Measurements from ENCODE around the gene ZNRF3.

ZNRF3 gene

DNA sequence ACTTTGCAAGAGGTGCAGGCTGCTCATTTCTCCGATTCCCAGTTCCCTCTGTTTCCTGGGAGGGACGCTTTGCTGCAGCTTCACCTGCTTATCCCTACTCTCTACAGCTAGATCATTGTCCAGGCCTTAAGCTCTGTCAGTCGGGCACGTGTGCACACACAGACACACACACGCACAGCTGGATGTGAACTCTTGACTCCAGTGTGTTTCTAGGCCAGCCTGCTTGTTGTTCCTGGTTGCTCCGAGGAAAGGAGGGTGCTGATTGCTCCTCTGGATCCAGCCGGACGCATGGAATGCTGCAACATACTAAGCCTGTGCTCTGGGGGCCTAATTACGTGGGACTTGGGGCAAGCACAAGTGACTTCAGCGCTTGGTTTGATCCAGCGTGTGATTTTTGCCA lies 19.7 kb downstream of the ZNRF3 start:
- TF ChIP-seq POLR2AphosphoS5 (IDR thresholded peaks at IDR 0.05; ENCODE audit: low read depth, low read length) (no peak), TAF1 (IDR thresholded peaks at IDR 0.05; ENCODE audit: borderline replicate concordance, insufficient read depth, low read length) (no peak), REST (IDR thresholded peaks at IDR 0.05; ENCODE audit: insufficient read depth in 1 of 2, low read depth in 2 of 2, low read length in 2 of 2) (no peak), SIN3A (IDR thresholded peaks at IDR 0.05; ENCODE audit: borderline replicate concordance, insufficient read depth, low read length) (no peak), FOXP2 (optimal IDR thresholded peaks at IDR 0.05; ENCODE audit: borderline replicate concordance, extremely low read depth, extremely low read length, insufficient read depth) (no peak)

GRCh38 chr22:28903729-28904128 lies 20.4 kb downstream of the ZNRF3 start:
- TF ChIP-seq TAF1 (IDR thresholded peaks at IDR 0.05; ENCODE audit: borderline replicate concordance, insufficient read depth, low read length) (no peak), SIN3A (IDR thresholded peaks at IDR 0.05; ENCODE audit: borderline replicate concordance, insufficient read depth, low read length) (no peak), FOXP2 (optimal IDR thresholded peaks at IDR 0.05; ENCODE audit: borderline replicate concordance, extremely low read depth, extremely low read length, insufficient read depth) (no peak)

DNA sequence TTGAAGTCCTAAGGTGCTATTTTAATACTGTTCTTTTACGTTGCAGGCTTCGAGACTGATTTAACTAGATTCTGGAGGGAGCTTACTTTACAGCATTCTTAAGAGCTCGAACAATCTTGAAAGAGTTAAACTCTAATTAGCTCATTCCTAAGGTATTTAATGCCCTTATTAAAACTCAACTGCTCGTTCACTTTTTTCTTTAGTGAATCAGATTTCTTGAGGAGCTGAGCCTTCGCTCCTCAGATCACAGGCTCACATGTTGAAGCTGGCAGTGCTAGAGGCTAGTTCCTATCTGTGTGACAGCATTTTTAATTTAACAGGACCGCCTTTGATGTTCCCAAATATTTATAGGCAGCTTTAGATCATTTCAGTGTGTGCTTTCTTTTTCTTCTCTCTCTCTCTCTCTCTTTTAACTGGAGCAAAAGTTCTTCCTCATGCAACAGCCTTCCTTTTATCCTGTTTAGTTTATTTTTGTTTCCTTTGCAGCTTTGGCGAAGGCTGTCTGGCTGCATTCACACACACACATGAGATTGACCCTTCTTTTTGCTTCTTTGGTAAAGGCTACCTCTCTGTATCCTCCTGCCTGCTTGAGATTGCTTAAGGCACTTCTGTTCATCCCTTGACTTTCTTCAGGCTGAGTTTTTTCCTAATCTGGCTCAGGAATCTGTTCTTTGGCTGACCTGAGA lies 21.0 kb downstream of the ZNRF3 start:
- no peak for TF ChIP-seq SIN3A (IDR thresholded peaks at IDR 0.05; ENCODE audit: borderline replicate concordance, insufficient read depth, low read length)
- TF ChIP-seq FOXP2 (optimal IDR thresholded peaks at IDR 0.05; ENCODE audit: borderline replicate concordance, extremely low read depth, extremely low read length, insufficient read depth) = no peak
- TF ChIP-seq TAF1 (IDR thresholded peaks at IDR 0.05; ENCODE audit: borderline replicate concordance, insufficient read depth, low read length) = no peak
- TF ChIP-seq REST (IDR thresholded peaks at IDR 0.05; ENCODE audit: insufficient read depth in 1 of 2, low read depth in 2 of 2, low read length in 2 of 2) = no peak
- no peak for TF ChIP-seq POLR2AphosphoS5 (IDR thresholded peaks at IDR 0.05; ENCODE audit: low read depth, low read length)

DNA sequence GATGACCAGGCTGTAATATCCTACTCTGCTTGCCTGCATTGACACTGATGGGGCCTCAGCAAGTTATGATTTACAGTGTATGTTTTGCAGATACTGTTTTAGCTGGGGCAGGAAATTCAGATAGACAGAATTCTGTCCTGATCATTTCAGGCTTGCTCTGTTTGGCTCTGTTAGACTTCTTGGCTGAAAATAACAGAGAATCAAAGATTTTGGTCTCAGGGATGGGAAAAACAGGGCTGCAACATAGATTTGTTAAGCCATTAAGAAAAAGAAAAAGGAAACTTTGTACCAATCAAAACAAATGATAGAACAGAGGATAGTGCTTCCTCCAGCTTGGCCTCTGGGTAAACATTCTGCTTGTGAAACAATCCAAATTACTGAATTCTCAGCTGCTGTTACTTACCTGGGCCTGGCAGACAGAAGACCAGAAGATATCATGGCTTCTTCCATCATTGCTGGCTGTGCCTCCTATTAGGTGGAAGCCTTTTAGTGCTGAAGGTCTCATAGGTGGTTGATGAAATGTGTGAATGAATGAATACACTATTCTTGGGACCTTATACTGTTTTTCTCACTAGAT lies 22.0 kb downstream of the ZNRF3 start:
- TF ChIP-seq SIN3A (IDR thresholded peaks at IDR 0.05; ENCODE audit: borderline replicate concordance, insufficient read depth, low read length) (no peak), TAF1 (IDR thresholded peaks at IDR 0.05; ENCODE audit: borderline replicate concordance, insufficient read depth, low read length) (no peak), REST (IDR thresholded peaks at IDR 0.05; ENCODE audit: insufficient read depth in 1 of 2, low read depth in 2 of 2, low read length in 2 of 2) (no peak), POLR2AphosphoS5 (IDR thresholded peaks at IDR 0.05; ENCODE audit: low read depth, low read length) (no peak), FOXP2 (optimal IDR thresholded peaks at IDR 0.05; ENCODE audit: borderline replicate concordance, extremely low read depth, extremely low read length, insufficient read depth) (no peak)

- TF ChIP-seq TAF1 (IDR thresholded peaks at IDR 0.05; ENCODE audit: borderline replicate concordance, insufficient read depth, low read length) (no peak), SIN3A (IDR thresholded peaks at IDR 0.05; ENCODE audit: borderline replicate concordance, insufficient read depth, low read length) (no peak), POLR2AphosphoS5 (IDR thresholded peaks at IDR 0.05; ENCODE audit: low read depth, low read length) (no peak), REST (IDR thresholded peaks at IDR 0.05; ENCODE audit: insufficient read depth in 1 of 2, low read depth in 2 of 2, low read length in 2 of 2) (no peak), FOXP2 (optimal IDR thresholded peaks at IDR 0.05; ENCODE audit: borderline replicate concordance, extremely low read depth, extremely low read length, insufficient read depth) (no peak)
Measured at GRCh38 chr22:28906312-28906711, 22.9 kb downstream of the ZNRF3 start.

Measured in PFSK-1 (cell line).